SK-N-SH treated with all-trans-retinoic acid at 6 μM for 48 hours (cell line): Measurements from ENCODE around the gene RASA2.

Experiments
- BACH2 ChIP-seq: fragments of 250-450 bp; sonication (Bioruptor Pico); IDR thresholded peaks from 2 replicates; pipeline ENCODE4 v1.9.0; 2021; ENCODE audit warnings: mild to moderate bottlenecking, borderline replicate concordance
- CREB5 ChIP-seq: fragments of 250-450 bp; sonication (Bioruptor Pico); IDR thresholded peaks from 2 replicates; pipeline ENCODE4 v1.5.1; 2020; ENCODE audit warnings: low read depth, mild to moderate bottlenecking, moderate library complexity
- CSDC2 ChIP-seq: fragments of 250-450 bp; sonication (Bioruptor Pico); IDR thresholded peaks from 2 replicates; pipeline ENCODE4 v1.5.0; 2020; ENCODE audit warnings: mild to moderate bottlenecking, moderate library complexity
- OSR1 ChIP-seq: fragments of 250-450 bp; sonication (Bioruptor Pico); IDR thresholded peaks from 2 replicates; pipeline ENCODE4 v1.8.0; 2022; ENCODE audit warnings: moderate library complexity, mild to moderate bottlenecking, inconsistent platforms
- PPARA ChIP-seq: fragments of 250-450 bp; sonication (Bioruptor Pico); IDR thresholded peaks from 2 replicates; pipeline ENCODE4 v1.5.0; 2020; ENCODE audit warnings: mild to moderate bottlenecking, borderline replicate concordance
- RARB ChIP-seq: fragments of 250-450 bp; sonication (Bioruptor Pico); IDR thresholded peaks from 2 replicates; pipeline ENCODE4 v1.8.0; 2021; ENCODE audit warnings: mild to moderate bottlenecking, moderate library complexity
- TCF4 ChIP-seq: fragments of 250-450 bp; sonication (Bioruptor Pico); IDR thresholded peaks from 2 replicates; pipeline ENCODE4 v1.8.0; 2021; ENCODE audit warnings: mild to moderate bottlenecking, moderate library complexity, borderline replicate concordance
- TSHZ2 ChIP-seq: fragments of 250-450 bp; sonication (Bioruptor Pico); IDR thresholded peaks from 2 replicates; pipeline ENCODE4 v1.5.0; 2020; ENCODE audit warnings: mild to moderate bottlenecking, moderate library complexity
- ZFP30 ChIP-seq: fragments of 450-650 bp; formaldehyde crosslinking; IDR thresholded peaks from 2 replicates; pipeline ENCODE4 v1.5.0; 2022; ENCODE audit warnings: mild to moderate bottlenecking, moderate library complexity

- TF ChIP-seq TCF4 (CRISPR knock-in tag) (no peak), PPARA (CRISPR knock-in tag) (no peak), RARB (CRISPR knock-in tag) (no peak), CREB5 (no peak), TSHZ2 (CRISPR knock-in tag) (no peak), CSDC2 (CRISPR knock-in tag) (no peak), ZFP30 (CRISPR knock-in tag) (no peak), BACH2 (CRISPR knock-in tag) (no peak), OSR1 (CRISPR knock-in tag) (no peak)
Measured at GRCh38 chr3:141657516-141657915, 170.7 kb downstream of the RASA2 start.
